Middle frontal gyrus (tissue), 1 donor: ENCODE data around the gene SLC39A6.
A peak's percentile ranks its signal among the peaks of the same experiment; 100 is the strongest.
"Not testable (repeated sequence)": the region's sequence is repeated elsewhere in the genome, so short reads cannot be mapped to it uniquely, and the experiment has no call there.

Source experiments
- DNase-seq: peaks from one replicate; pipeline ENCODE4 v3.0.0-alpha.2; 2015; ENCODE audit warnings: low spot score; ENCODE audit errors: extremely low spot score

The SLC39A6 gene, protein sequence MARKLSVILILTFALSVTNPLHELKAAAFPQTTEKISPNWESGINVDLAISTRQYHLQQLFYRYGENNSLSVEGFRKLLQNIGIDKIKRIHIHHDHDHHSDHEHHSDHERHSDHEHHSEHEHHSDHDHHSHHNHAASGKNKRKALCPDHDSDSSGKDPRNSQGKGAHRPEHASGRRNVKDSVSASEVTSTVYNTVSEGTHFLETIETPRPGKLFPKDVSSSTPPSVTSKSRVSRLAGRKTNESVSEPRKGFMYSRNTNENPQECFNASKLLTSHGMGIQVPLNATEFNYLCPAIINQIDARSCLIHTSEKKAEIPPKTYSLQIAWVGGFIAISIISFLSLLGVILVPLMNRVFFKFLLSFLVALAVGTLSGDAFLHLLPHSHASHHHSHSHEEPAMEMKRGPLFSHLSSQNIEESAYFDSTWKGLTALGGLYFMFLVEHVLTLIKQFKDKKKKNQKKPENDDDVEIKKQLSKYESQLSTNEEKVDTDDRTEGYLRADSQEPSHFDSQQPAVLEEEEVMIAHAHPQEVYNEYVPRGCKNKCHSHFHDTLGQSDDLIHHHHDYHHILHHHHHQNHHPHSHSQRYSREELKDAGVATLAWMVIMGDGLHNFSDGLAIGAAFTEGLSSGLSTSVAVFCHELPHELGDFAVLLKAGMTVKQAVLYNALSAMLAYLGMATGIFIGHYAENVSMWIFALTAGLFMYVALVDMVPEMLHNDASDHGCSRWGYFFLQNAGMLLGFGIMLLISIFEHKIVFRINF

GRCh38 chr18:36129300-36130038 lies at the start of gene SLC39A6, which contains the start of gene ELP2:
Gene SLC39A6 (minus strand): TSS chr18:36129340. CDS start chr18:36127007, 2,333 bp downstream.
Gene ELP2 (plus strand): TSS chr18:36129899. CDS start chr18:36129934, 35 bp downstream.
- peak; percentile 92 for DNase-seq

- DNase-seq = no peak
Measured at GRCh38 chr18:36177913-36178312, 48.8 kb upstream of the SLC39A6 start.

DNA sequence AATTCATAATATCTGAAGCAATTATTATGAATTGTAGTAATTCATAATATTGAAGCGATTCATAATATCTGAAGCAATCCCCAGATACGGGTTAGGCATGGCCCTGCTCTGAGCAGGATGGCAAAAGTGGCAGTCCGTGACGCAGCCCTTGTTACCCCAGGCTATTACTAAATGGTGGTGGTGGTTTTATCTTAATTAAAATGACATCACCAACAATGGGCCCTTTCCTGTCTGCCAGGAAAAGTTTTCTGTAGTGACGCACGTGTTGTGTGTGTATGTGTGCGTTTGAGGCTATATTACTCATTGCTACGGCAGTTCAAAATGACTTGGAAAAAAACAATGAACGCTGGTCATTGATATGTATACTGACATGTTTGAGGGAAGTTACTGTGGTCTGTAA lies 47.6 kb upstream of the SLC39A6 start:
- no peak for DNase-seq

- no peak for DNase-seq
Measured at GRCh38 chr18:36176177-36176584, 47.0 kb upstream of the SLC39A6 start.

DNA sequence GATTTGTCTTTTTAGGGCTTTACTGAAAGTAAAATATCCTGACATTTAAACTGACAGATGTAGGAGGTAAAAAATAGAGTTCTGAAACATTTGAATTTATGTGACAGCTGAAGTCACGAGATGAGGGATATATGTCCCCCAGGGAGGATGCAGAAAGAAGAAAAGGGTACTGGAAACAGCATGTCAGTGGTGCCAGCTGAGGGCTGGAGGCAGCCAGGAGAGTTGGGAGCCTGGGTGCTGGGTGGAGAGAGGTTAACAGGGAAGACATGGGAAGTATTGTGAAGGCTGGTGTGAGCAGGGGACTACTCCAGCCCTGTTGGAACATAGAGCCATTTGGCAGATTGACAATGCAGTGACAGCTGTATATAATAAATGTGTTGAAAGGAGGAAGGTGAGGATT lies 46.3 kb upstream of the SLC39A6 start:
- no peak for DNase-seq

DNA sequence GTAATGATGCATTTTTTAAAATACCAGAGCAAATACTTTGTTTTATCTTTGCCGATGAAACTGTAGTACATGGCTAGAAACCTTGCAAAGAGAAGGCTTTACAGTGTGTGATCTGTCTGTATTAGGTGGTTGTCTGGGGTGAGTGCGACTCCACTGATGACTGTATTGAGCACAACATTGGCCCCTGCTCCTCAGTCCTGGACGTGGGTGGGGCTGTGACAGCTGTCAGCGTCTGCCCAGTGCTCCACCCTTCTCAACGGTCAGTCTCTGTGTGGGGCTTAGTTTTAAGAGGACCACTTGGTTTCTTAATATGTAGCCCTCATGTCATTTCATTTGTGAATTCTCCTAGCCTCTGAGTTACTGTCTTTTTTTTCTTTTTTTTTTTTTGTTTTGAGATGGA lies 40.8 kb upstream of the SLC39A6 start:
- no peak for DNase-seq

DNA sequence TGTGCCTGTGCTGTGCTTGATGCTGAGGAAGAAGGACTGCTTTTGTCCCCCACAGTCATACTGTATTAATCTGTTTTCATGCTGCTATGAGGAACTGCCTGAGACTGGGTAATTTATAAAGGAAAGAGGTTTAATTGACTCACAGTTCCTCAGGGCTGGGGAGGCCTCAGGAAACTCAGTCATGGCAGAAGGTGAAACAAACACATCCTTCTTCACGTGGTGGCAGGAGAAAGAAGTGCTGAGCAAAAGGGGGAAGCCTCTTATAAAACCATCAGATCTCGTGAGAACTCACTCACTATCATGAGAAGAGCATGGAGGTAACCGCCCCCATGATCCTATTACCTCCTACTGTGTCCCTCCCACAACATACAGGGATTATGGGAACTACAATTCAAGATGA lies 39.2 kb upstream of the SLC39A6 start:
- DNase-seq = not testable (repeated sequence)

DNA sequence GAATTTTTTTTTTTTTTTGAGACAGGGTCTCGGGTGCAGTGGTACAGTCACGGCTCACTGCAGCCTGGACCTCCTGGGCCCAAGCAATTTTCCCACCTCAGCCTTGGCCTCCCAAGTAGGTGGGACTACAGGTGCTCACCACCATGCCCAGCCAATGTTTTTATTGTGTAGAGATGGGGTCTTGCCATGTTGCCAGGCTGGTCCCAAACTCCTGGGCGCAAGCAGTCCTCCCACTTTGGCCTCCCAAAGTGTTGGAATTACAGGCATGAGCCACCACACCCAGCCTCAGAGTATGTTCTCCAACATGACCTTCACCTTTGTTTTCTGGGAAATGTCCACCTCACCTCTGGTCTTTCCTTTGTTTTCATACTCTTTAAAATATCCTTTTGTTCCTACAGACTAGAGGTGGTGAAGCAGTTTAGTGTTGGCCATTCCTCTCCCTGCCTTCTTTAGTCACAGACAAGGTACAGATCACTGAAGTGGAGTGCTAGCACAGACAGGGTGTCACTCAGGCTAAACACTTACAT lies 38.6 kb upstream of the SLC39A6 start:
- no peak for DNase-seq

DNA sequence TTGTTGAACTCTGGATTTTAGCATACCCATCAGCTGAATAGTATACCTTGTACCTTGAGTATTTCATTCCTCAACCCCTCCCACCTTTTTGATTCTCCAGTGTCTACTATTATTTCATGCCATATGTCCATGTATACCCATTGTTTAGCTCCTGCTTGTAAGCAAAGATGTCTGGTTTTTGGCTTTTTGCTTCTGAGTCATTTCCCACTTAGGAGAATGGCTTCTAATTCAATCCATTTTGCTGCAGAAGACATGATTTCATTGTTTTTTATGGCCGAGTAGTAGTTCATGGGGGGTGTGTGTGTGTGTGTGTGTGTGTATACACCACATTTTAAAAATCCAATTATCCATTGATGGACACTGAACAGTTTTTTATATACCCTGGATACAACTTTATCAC lies 33.8 kb upstream of the SLC39A6 start:
- DNase-seq = no peak

DNA sequence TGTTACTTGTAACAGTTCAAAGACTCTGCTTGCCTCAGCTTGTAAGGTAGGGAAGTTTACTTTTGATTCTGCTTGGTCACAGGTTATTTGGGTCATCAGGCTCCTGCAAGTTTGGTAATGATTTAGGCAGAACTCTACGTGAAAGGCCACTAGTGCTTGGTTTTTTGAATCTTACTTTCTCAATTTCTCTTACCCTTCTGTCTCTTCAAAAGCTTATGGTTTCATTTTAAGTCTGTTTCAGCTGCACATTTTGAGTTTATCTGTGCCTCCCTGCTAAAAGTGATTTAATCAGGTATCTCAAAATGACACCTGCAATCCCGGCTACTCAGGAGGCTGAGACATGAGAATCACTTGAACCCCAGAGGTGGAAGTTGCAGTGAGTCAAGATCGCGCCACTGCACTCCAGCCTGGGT lies 31.8 kb upstream of the SLC39A6 start:
- DNase-seq = no peak

- no peak for DNase-seq
Measured at GRCh38 chr18:36158266-36158867, 29.2 kb upstream of the SLC39A6 start.

- DNase-seq = no peak
Measured at GRCh38 chr18:36157441-36157840, 28.3 kb upstream of the SLC39A6 start.

DNA sequence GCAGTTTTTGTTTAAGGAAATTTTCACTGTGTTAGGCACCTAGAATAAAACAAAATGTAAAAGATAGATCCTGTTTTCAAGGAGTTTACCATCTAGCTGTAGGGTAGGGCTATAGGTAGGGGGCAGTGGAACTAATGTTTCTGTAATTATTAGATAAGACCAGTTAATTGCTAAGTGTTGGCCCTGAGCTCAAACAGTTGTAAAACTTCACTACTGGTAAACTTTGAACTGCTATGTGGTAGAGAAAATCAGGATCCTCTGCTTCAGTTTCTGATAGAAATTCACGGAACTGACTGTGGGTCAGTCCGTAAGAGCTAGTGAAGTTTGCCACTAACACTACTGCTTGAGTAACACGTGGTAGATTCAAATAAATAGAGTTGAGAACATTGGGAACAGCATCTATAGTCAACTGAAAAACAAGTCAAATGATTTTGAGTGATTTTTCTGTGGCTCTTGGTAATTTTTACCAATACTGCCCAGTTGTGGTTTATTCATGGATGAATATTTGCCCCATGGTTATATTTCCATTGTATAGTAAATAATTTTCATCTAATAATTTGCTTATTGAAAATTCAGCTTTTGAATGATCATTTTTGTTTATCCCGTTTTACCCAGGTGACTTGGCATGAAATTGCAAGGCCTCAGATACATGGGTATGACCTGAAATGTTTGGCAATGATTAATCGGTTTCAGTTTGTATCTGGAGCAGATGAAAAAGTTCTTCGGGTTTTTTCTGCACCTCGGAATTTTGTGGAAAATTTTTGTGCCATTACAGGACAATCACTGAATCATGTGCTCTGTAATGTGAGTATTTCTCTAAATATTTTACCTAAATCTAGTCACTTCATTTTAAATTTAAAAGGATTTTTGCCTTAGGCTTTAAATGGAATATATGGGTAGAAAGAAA lies 27.0 kb upstream of the SLC39A6 start:
- no peak for DNase-seq

DNA sequence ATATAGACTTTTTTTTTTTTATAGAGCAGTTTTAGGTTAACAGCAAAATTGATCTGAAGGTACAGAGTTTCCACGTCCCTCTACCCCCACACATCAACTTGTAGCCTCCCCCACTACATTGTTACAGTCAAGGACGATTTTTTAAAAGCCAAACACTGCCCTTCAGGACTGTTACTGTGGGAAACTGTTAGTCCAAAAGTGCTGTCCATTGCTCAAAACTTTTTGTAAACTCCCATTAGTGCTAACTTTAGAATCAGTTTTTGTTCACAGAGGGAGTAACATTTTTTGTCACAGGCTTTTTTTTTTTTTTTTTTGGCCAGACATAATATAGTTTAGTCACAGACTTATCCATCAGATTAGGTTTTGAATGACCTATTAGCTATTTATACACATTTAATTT lies 24.6 kb upstream of the SLC39A6 start:
- no peak for DNase-seq

GRCh38 chr18:36153203-36153602 lies 24.1 kb upstream of the SLC39A6 start:
- DNase-seq = no peak

DNA sequence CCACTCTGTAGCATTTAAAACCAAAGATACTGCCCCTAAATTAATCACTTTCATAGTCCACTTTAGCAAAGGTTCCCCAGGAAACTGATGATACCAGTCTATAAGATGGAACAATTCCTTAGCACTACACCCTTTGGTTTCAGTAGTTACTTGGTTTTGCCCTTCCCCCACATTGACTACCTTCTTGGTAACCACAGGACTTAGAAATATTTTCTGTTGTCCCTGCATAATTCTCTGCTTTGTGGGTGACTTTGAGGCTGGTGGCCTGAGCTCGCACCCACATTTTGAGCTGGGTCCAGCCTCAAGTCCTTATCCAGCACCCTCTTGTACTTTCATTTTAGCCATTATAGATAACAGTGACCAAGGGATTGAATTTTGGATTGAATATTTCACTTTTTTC lies 23.6 kb upstream of the SLC39A6 start:
- no peak for DNase-seq

- no peak for DNase-seq
Measured at GRCh38 chr18:36149514-36150289, 20.6 kb upstream of the SLC39A6 start.

- no peak for DNase-seq
Measured at GRCh38 chr18:36143391-36143790, 14.3 kb upstream of the SLC39A6 start.

DNA sequence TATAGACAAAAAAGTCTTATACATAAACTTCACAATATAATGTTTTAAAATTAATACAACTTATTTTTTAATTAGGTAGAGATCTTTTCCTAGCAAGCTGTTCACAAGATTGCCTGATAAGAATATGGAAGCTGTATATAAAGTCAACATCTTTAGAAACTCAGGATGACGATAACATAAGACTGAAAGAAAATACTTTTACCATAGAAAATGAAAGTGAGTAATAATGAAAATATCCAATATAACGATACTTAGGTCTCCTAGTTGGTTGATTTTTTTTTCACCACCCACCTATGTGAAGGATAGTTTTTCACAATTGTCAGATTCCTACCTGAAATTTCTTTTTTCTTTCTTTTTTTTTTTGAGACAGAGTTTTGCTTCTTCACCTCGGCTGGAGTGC lies 13.6 kb upstream of the SLC39A6 start:
- DNase-seq = no peak
